ES-I3 (cell line): Measurements from ENCODE around the gene ELMO2.

ENCODE experiments used
- H3K36me3 ChIP-seq: 2 replicates; pipeline ENCODE4 v1.6.1; 2013; ENCODE audit warnings: mild to moderate bottlenecking, low read length, control low read depth, moderate library complexity; ENCODE audit not compliant: insufficient read depth
- H3K4me1 ChIP-seq: 2 replicates; pipeline ENCODE4 v1.6.1; 2013; ENCODE audit warnings: mild to moderate bottlenecking, control low read depth, low read length; ENCODE audit not compliant: insufficient read depth
- H3K9ac ChIP-seq: 2 replicates; pipeline ENCODE4 v1.6.1; 2013; ENCODE audit warnings: low read depth, mild to moderate bottlenecking, low read length, moderate library complexity
- H3K9me3 ChIP-seq: 2 replicates; pipeline ENCODE4 v1.6.1; 2013; ENCODE audit warnings: mild to moderate bottlenecking, low read length, moderate library complexity; ENCODE audit not compliant: control insufficient read depth, insufficient read depth

Gene ELMO2

DNA sequence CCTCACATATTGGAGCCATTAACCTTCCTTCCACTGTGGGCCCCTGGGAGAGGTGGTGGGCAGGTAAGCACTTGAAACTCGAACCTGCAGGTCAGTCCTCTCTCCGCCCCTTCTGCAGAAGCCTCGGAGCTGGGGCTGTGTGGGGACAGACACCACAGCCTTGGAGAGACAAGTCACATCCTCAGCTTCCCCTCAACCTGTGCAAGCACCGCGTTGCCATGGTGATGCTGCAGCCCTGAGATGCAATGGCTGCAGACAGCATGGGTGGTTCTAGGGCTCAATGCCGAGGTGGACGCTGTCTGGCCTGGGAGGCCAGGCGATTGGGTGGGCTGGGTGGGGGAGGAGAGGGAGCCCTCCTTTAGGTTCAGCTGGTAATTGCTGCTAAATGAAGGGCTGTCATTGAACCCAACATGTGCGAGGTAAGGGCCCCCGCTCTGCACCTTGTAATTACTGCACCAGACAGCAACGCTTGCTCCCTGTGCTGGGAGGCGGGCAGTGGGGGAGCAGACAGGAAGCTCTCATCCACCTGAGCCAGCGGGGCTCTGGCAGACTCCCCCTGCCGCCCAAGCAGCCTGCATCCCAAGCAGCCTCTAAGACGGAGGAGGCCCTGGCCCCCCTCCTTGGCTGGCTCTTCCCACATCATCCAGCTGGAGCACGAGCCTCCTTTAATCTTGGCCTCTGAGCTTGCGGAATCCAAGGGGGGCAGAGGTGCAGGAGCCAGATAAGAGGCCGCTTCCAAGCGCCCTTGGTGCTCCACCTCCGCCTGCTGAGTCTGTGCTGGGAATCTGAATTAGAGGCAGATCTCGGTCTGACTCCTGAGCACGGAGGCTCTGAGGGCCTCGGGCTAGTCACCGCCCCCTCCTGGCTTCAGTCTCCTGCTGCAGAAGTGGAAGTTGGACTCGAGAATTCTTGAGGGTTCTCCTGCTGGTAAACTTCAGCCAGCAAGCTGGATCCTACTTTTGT lies 58.3 kb downstream of the ELMO2 start:
- no peaks in the 10 kb centered on the region for H3K9me3 ChIP-seq
- H3K9ac ChIP-seq, result no peak overlapping the region
- H3K4me1 ChIP-seq, result peaks cover 29% of the 10 kb centered on the region
- no peaks in the 10 kb centered on the region for H3K36me3 ChIP-seq

DNA sequence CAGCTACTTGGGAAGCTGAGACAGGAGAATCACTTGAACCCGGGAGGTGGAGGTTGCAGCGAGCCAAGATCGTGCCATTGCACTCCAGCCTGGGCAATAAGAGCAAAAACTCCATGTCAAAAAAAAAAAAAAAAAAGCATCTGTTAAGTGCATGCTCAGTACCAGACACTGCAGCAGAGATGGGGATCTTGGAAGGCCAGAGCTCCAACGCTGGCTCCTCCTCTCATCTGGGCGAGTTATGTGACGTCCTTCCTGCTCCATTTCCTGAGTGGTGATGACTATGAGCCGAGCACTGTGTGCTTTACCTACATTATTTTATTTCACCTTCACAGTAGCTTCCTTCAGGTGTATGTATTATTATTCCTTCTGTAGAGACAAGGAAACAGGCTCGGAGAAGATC lies 59.6 kb downstream of the ELMO2 start:
- no peak overlapping the region for H3K9ac ChIP-seq
- peaks cover 29% of the 10 kb centered on the region for H3K4me1 ChIP-seq
- H3K36me3 ChIP-seq, result no peaks in the 10 kb centered on the region
- no peaks in the 10 kb centered on the region for H3K9me3 ChIP-seq

DNA sequence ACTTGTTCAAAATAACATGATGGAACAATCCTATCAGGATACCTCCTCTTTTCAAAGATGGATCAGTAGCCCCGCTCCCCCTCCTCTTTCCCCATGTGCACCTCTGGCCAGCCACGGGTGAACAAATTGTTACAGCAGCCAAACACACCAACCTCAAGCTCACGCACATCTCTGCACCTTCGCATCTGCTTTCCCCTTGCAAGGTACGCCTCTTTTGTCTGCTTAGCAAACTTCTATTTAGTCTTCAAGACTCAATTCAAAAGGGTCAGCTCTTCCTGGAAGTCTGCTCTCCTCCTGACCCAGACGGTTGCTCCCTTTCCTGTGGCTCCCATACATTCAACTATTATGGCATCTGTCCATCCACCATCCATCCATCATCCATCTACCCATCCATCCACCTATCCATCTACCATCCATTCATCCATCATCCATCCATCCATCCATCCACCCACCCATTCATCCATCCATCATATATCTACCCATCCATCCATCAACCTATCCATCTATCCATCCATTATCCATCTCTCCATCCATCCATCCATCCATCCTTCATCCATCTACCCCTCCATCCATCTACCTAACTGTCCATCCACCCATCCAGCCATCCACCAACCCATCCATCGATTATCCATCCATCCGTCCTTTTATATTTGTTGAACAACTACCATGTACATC lies 61.8 kb downstream of the ELMO2 start:
- Histone ChIP-seq H3K4me1 (peaks cover 13% of the 10 kb centered on the region), H3K9me3 (no peaks in the 10 kb centered on the region), H3K9ac (no peak overlapping the region), H3K36me3 (no peaks in the 10 kb centered on the region)

DNA sequence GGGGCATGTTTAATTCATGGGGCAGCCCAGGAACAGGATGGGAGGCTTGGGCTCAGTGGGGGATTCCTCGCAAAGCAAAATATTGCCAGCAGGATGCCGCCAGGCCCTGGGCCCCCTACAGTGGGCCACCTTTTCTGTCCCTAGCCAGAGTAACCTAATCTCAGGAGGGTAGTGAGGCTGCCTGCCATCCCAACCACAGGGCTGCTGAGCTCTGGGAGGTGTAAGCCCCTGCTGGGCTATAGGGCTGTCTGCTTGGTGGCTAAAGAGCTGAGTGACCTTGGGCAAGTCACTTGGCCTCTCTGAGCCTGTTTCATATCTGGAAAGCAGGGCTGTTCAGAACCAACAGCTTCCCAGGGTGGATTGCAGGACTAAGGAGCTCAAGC lies 62.4 kb downstream of the ELMO2 start:
- no peak overlapping the region for H3K9ac ChIP-seq
- H3K4me1 ChIP-seq, result peaks cover 8% of the 10 kb centered on the region; the same call in 1 of the 2 replicates
- H3K36me3 ChIP-seq, result no peaks in the 10 kb centered on the region
- H3K9me3 ChIP-seq, result no peaks in the 10 kb centered on the region

DNA sequence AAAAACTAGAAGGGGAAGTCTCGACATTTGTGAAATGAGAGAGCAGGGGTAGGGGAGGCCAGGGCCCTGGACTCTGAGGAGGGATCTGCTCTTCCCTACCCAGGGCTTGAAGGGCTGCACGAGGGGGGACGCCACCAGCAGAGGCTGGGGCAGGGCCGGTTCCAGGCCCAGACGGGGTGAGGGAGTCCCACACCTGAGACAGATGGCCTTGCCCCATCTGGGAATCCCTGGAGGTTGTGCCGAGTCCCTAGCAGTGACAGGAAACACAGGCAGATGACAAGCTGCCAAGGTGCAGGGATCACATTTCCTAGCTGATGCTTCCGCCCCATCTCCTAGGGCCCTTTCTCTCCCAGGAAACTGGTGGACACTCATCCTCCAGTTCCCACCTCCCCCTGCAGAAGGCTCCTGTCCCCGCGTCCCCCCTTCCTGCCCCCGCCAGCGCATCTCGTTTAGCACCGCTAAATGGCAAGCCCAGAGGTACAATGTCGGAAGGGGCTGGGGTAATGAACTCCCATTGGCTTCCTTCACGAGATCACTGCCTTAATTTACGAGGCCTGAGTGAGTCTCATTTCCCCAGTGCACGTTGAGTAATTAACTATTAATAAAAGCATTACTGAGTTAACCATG lies 63.0 kb downstream of the ELMO2 start:
- Histone ChIP-seq H3K4me1 (peaks cover 4% of the 10 kb centered on the region; the same call in 1 of the 2 replicates), H3K36me3 (no peaks in the 10 kb centered on the region), H3K9ac (no peak overlapping the region), H3K9me3 (no peaks in the 10 kb centered on the region)

DNA sequence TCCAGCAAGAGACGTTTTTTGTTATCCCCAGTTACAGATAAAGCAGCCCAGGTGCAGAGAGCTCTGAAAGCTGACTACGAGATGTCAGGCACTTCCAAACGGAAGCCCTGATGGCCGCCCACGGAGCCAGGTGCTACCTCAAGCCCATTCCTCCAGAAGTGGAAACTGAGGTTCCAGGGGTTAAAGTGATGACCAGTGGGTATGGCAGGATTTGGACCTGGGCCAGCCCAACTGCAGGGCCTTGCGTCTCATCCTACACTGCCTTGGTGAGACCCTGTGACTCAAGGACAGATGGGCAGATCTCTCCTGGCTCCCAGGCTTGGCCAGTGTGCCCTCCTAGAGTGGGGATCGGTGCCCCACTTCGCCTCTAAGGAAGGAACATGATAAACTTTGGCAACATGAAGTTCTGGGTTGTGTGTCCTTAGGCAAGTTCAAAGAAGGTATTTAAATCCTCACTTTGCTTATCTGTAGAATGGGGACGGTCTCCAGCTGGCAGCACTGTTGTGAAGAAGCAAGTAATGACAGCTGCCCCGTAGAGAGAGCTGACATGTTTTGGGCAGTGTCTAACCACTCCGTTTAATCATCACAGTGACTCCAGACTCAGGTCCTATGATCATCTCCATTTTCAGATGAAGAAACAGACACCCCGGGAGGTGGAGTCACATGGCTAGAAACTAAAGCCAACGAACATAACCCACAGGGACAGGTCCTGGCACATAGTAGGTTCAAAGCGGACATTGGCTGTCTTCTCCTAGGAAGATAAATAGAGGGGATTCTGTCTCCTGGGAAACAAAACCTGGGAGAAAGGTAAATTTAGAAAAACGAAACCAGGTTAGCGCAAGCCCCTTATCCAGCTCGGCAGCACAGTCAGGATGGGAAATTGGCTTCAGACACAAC lies 63.7 kb downstream of the ELMO2 start:
- Histone ChIP-seq H3K9me3 (no peaks in the 10 kb centered on the region), H3K36me3 (no peaks in the 10 kb centered on the region), H3K4me1 (0 out of 2 replicates have a peak, but pooled peaks cover 4% of the 10 kb centered on the region), H3K9ac (no peak overlapping the region)

DNA sequence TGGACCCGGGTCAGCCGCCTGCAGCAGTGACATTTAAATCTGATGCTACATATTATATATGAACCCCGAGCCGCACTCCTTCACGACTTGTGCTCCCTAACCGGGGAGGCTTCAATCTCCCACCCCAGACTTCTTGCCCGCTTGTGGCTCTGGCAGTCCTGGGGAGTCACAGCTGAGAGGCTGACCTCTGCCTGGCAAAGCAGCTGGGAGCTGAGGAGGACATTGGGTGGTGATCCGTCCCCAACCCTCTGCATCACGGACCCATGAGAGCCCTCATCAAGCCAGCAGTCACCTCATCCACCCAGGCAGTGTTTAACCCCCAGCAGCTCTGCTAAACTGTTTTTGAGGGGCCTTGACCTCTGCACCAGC lies 64.4 kb downstream of the ELMO2 start:
- no peaks in the 10 kb centered on the region for H3K9me3 ChIP-seq
- H3K9ac ChIP-seq, result no peak overlapping the region
- H3K4me1 ChIP-seq, result 0 out of 2 replicates have a peak, but pooled peaks cover 4% of the 10 kb centered on the region

DNA sequence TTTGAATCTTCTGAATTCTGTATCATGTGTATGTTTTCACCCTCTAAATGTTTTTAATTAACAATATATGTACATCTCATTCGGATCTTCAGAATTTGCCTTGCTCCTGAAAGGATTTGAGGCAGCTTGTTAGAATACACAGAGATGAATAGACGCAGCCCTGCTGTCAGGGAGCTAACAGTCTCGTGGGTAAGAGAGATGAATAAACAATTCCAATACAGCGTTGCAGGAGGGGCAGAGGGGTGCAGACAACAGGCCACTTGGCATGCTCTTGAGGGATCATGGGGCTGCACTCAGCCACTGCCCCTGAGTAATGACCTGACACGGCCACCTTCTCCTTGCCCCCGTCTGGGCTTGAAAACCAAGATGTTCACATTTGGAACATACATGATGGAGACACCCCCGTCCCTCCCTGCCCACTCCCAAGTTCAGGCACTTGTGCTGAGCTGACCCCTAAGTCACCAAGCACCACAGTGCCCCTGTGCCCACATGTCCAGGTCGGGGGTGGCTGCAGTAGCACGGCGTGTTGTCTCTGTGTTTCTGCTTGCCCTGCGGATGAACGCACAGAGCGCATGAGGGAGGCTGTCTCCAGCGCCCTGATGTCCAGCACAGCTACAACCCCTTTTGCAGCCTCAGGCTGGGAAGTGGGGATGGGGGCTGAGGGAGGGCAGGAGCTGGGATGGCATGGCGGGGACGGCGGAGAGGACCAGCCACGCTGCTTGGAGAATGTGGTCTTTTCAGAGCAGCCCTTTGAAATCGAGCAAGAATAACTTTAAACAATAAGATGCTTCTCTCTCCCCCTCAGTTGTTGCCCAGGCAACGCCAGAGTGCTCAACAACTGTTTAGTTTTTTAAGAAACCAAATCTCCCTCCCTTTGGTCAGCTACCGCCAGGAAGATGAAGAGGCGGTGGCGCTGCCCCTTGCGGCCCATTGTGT lies 65.1 kb downstream of the ELMO2 start:
- Histone ChIP-seq H3K36me3 (no peaks in the 10 kb centered on the region), H3K9me3 (no peaks in the 10 kb centered on the region), H3K9ac (no peak overlapping the region), H3K4me1 (0 out of 2 replicates have a peak, but pooled peaks cover 4% of the 10 kb centered on the region)

More for the DNA sequence above, 64.4 kb downstream of the ELMO2 start:
- H3K36me3 ChIP-seq, result no peaks in the 10 kb centered on the region

DNA sequence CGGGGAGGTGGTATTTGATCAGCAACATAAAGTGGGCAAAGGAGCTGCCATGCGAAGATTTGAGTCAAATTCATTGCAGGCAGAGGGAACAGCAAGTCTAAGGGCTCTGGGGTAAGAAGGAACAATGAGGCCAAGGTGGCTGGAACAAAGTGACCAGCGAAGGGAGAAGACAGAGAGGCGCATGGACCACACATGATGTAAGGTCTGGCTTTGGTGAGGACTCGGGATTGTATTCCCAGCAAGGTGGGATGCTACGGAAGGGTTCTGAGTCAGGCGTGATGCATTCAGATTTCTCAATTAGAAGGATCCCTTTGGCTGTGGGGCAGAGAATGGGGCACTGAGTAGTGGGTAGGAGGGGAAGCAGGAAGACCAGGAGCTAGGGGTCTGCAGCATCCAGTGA lies 67.4 kb downstream of the ELMO2 start:
- H3K4me1 ChIP-seq, result 0 out of 2 replicates have a peak, but pooled peaks cover 5% of the 10 kb centered on the region
- H3K9ac ChIP-seq, result no peak overlapping the region
- no peaks in the 10 kb centered on the region for H3K36me3 ChIP-seq
- no peaks in the 10 kb centered on the region for H3K9me3 ChIP-seq

DNA sequence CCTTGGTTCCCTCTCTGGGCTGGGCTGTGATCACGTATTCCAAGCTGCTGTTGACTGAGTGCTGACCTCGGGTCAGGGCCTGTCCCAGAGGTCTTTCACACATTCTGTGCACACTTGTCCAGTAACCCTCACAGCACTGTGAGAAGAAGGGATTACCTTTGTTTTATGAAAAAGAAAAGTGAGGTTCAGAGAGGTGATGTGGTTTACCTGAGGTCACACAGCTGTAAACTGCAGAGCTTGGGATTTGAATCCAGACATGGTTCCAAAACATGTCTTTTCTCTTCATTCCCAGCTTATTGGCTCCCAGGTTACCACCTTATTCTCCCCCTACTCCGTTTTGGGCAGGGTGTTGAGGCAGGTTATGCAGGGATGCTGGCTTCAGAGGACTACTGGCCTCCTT lies 69.7 kb downstream of the ELMO2 start:
- Histone ChIP-seq H3K4me1 (0 out of 2 replicates have a peak, but pooled peaks cover 5% of the 10 kb centered on the region), H3K9me3 (no peaks in the 10 kb centered on the region), H3K36me3 (no peaks in the 10 kb centered on the region), H3K9ac (no peak overlapping the region)

DNA sequence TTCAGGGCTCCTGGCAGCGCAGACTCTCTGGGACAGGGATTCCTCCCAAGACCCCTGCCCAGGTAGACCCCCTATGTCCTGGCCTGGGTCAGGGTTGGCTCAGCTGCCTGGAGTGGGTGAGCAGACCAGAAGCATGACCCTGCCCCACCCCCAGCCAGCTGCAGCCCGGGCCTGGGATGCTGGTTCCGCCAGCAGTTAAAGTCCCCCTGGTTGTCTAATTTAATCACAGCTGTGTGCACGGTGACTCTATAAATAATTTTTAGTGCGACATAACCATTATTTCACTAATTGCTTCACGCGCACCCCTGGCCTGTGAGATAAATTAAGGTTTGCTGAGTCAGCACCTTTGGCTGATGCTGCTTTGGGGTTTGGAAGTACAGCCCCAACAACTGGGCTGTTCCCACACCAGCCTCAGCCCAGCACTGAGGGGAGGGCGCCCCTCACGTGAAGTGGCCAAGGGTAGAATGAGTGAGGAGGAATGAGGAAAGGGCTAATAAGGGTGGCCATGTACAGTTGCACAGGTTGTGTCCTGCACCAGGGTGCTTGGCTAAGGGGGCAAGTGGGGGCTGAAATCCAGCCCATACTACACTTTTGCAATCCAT lies 72.0 kb downstream of the ELMO2 start:
- Histone ChIP-seq H3K9me3 (no peaks in the 10 kb centered on the region), H3K9ac (no peak overlapping the region), H3K36me3 (no peaks in the 10 kb centered on the region), H3K4me1 (peaks cover 13% of the 10 kb centered on the region)

DNA sequence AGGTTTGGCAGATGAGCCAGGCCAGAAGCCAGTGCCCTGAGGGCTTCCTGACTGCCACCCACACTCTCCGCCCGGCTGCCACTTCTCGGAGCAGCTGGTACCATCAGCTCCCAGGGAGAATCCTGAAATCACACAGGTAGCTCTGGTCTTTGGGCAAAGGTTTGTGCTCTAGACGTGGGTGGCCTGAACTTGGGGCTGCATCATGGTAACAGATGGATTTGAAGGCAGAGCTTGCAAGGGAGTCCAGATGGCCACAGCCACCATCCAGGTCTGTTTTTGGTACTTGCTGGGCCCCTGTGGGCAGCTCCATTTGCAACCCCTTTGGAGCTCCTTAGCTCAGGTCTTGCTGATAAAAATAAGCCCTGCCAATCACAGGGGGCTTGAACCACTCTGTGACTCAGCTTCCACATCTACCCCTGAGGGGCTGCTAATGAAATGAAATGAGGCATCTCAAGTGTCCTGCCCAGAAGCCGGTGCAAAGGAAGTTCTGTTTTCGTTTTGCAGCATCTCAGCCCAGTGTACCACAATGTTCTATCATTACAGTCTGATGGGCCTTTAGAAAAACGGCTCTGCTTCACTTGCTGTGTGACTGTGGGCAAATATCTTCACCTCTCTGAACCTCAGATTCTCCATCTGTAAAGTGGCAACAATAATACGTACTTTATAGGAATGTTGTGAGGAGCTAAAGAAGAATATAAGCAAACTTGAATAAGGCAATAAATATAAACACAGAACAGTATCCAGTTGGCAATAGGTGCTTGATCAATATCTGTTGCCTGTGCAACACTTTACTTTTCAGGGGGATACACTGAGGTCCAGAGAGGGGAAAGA lies 73.0 kb downstream of the ELMO2 start:
- H3K9me3 ChIP-seq, result no peaks in the 10 kb centered on the region
- H3K4me1 ChIP-seq, result peaks cover 17% of the 10 kb centered on the region
- no peak overlapping the region for H3K9ac ChIP-seq
- no peaks in the 10 kb centered on the region for H3K36me3 ChIP-seq
